Activated T-cell treated with anti-CD3 and anti-CD28 coated beads for 24 hours (primary cell): ENCODE measurements around the gene ELP5.

Source experiments
- DNase-seq: peaks from one replicate; pipeline ENCODE4 v3.0.0-alpha.2; 2020; ENCODE audit warnings: low read depth

The ELP5 gene

DNA sequence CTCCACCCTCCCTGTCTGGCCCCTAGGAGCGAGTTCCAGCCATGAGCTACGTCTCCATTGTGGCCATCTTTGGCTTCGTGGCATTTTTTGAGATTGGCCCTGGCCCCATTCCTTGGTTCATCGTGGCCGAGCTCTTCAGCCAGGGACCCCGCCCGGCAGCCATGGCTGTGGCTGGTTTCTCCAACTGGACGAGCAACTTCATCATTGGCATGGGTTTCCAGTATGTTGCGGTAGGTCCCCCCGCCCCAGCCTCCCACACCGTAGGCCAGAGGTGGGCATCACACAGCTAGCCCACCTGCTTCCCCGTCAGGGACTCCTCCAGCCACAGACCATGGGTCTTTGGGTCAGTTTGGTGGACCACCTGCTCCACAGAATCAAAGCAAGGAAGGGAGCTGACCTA is 33.7 kb downstream of the ELP5 start:
- no peak for DNase-seq

DNA sequence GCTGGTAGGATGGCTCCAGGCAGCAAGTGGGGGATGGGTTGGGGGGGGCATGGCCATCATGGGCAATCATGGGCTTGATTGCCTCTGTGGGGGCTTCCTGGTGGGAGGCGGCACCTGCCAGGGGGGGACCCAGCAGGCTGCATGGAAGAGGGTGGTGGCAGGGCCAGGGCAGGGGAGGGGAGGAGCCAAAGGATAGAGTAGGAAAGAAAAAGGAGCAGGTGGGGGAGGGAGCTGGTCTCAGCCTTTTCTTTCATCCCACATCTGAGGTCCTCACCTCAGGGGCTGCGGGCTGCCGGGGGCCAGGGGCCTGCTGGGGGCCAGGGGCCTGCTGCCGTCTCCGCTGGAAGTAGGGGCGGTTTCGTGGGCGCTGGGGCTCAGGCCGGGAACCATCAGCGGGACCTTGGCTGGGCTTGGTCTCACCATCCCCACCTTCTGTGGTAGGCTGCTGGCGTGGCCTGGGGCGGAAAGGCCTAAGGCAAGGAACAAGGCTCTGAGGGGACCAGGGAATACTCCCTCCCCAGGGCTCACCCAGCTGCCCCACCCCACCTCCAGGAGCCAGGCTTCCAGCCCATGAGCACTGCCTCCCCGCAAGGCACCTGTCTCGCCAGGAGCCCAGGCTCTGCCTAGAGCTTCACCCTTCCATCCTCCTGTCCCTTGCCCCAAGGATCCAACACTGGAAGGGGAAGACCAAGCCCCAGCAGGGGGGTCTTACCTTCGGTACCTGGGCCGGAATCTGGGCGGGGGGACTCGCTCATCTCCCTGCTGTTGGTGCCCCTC is 37.4 kb downstream of the ELP5 start:
- no peak for DNase-seq

DNA sequence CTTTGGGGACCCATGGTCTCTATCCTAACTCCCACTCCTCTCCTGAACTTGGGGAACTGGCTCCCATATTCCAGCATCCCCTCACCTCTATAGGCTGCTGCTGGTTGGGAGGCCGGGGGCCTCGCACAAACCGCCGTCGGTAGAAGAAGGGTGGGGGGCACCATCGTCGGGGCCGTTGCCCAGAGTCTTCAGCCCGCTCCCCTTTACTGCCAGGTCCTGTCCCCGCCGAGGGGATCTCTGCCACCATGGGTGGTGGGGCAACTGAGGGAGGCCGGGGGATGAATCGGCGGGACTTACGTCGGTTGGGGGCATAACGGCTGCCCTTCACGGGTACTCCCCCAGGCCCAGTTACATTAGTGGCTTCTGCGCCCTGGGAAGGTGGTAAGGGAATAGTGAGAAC is 38.2 kb downstream of the ELP5 start:
- no peak for DNase-seq

DNA sequence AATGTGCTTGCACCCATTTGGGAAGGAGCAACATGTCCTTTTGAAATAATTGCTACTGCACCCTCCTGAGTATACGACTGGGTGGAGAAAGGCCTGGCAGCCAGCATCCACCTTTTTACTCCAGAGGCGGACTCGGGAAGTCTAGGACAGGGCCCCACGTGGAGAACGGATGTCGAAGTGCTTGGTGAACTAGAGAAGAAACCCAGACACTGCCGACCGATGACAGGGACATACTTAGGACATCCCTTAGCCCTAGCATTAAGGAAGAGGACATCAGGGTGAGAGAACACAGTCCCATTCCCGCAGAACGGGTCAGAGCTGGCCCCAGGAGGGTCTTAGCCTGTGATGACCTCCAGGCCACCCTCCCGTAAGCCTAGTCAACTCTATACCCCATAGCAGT is 38.7 kb downstream of the ELP5 start:
- no peak for DNase-seq

DNA sequence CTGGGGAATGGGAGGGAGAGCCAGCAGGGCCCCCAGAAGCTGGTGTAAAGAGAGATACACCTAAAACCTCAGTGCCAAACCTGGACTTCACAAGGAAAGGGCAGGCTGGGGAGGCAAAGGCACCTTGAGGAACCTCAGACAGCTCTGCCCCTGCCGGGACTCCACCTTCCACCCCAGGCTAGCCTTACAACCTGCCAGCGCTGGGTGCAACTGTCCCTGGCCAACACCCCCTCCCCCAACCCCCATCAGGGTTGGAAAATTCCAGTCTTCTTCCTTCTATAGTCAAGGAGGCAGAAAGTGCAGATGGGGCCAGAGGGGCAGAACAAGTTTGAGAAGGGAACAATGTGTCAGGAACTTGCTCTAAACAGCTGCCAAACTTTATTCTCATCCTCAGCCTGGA is 40.2 kb downstream of the ELP5 start:
- no peak for DNase-seq

DNA sequence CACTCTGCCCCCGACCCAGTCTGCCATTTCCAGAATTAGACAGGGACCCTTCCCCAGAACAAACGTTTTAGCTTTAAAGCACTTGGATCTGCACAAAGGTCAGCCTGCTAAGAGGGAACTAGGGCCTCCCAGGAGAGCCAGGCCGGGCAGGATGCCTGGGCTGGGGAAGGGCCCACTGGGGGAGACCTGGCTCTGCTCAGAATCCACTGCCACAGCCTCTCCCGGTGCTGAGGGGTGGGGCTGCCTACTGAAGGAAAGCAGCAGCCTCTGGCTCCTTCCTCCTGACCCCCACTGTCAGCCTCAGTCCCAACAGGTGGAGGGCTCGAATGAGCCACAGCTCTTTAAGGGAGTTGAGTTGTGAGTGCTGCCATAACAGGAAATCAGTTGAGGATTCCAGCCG is 40.7 kb downstream of the ELP5 start:
- no peak for DNase-seq

DNA sequence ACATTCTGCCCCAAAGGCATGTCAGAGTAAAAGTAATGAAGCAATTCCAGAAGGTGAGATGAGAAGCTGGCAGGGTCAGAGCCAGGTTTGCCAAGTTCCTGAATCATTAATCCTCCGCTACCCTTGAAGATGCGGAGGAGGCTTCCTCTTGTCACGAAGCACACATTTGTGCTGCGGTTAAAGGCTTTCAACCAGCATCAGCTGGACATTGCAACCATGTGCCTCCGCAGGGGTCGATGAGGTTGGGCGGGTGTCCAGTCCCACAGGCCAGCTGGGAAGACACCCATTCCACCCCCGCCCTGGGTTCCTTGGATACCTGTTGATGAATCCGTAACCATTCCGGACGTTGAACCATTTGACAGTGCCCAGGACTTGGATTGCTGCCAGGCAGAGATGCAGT is 41.1 kb downstream of the ELP5 start:
- no peak for DNase-seq

DNA sequence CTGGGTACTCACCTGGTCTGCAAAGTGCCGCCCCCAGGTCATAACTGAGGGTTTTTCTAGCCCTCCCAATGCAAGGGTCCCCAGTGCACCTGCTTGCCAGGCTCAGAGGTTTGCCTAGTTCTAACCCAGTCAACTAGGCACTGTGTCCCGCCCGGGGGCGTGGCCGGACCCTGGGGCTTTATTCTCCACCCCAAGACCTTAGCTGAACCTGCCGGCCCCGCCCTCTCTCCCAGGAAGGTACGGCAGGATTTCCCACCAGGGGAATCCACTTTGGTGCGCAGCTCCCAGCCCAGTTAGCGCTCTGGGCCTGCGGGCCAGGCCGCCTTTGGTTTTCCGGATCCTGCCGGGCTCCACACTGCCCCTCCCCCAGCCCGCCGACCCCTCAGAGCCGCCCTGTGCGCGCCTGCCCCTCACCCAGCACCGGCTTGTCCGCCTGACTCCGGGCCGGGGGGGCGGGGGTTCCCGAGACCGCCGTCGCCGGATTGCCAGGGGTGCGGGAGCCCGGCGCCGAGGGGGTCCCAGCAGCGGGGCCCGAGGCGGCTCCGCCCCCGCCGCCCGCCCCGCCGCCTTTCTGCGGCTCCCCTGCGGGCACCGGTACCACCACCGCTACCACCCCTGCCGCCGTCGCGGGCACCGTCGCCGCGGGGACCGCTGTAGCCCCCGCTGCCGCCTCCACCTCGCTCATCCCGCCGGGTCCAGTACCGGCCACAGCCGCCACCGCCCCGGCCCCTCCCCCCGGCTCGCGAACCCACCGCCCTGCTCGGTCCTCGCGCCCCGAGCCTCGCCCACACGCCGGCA is 42.0 kb downstream of the ELP5 start:
- DNase-seq: no peak

DNA sequence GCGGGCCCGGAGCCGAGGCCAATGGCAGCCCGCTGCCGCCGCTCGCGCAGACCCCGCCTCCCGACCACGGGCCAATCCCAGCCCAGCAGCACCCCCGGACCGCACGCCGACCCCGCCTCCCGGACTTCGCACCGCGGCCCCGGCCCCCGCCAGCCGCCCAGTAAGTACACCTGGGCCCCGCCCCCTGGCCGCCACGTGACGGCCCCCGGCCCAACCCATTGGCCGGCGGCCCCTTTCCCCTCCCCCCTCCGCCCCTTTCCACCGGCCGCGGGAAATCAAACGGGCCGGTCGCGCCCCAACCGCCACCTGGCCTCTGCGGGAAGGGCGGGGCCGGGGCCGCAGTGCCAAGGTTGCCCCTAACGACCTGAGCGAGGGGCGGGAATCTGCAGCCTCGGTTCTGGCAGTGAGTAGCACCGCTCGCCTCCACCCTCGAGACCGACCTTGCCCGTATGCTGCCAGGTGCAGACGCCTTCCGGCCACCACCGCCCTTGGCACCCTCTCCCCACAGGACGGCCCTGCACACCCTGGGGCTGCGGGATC is 42.7 kb downstream of the ELP5 start, which contains the start of gene YBX2:
Gene YBX2, minus strand, starts transcription at position 26 of the 540 bp plus-strand sequence. CDS start 139 bp downstream, outside the sequence.
- DNase-seq: peak; percentile 47

DNA sequence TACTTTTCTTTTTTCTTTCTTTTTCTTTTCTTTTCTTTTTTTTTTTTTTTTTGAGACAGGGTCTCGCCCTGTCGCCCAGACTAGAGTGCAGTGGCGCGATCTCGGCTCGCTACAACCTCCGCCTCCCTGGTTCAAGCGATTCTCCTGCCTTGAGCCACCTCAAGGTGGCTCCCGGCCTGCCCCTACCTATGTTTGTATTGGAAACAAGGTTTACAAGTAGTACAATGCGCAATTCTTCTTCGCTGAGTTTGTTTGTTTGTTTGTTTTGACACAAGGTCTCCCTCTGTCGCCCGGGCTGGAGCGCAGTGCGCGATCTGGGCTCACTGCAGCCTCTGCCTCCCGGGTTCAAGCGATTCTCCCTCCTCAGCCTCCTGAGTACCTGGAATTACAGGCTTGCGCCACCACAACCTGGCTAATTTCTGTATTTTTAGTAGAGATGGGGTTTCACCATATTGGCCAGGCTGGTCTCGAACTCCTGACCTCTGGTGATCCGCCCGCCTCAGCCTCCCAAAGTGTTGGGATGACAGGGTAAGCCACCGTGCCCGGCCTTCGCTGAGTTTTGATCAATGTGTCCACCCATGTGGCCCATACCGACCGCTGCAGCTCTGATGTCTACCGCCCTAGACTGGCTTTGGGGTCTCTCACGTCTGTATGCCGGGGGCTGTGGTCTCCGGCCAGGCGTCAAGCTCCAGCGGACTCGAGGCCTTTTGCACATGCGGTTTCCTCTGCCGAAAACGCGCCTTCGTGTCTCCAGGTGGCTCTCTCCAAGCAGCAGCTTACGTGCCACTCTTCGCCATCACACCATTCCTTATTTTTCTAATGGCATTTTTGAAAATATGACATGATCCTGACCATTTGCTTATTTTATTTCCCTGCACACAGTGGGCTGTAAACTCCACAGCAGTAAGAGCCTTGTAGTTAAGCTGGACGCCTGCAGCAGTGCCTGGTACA is 43.5 kb downstream of the ELP5 start:
- DNase-seq: no peak

DNA sequence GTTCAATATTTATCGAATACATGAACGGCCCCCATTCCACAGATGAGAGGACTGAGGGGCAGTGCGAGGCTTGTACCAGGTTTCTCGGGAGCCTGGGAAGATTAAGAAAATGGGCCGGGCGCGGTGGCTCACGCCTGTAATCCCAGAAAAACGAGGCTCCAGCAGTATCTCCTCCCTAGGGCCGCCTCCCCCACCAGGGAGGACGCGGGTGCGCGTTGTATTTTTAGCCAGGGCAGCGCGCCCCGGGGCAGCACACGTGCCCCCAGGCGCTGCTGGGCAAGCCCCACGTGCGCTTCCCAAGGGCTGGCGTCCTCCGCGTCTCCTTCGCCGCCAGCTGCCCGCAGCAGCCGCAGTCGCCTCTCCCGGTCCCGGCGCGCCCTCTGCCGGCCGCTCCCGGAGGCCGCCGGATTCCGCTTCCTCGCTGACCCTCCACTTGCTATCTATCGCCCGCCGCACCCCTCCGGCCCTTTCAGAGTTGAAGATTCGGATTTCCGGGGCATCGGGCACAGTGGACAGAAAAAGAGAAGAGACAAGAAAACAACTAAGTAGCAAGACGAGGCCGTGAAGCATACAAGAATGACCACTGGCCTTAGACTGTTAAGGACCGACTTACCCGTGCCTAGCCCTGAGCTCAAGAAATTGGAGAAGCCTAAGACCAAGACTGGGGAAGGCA is 44.3 kb downstream of the ELP5 start:
- DNase-seq: peak; percentile 56

DNA sequence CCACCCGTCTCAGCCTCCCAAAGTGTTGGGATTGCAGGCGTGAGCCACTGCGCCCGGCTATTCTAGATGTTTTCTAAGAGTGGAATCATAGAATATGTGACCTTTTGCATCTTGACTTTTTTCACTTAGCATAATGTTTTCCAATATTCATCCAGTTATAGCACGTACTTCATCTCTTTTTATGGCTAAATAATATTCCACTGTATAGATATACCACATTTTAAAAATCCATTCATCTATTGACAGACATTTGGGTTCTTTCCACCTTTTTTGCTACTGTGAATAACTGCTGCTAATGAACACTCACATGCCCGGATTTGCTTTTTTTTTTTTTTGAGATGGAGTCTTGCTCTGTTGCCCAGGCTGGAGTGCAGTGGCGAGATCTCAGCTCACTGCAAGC is 52.2 kb downstream of the ELP5 start:
- no peak for DNase-seq

DNA sequence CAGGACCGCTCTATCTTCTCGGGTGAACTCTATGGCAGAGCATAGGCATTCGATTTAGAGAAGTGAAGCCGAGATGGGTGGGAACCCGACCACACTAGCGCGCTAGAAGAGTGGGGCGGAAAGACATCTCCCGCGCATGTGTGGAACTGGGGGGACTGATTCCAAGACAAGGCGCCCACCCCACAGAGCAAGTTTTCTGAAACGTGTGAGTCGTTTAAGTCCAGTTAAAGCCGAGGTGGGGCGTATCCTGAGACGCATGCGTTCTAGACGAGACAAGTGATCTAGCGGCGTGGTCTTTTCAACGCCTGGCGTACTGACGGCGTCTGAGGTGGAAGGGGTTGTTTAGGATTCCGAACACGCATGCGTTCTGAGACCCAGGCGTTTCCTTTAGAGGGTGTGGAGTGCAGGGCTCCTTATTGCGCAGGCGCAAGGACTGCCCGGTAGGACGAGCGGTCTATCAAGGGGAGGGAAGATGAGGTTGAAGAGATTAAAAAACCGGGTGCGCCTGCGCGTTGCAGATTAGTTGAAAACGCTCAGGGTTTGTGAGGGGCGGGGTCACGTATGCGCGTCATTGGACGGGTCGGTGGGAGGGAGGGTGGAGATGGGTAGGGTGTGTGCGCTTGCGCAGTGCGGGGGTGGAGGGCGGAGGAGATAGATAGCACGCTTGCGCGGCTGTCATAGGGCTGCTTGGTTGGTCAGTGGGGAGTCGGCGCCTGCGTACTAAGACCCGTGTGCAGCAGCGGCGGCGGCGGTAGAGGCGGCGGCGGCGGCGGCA is 55.1 kb downstream of the ELP5 start, which contains the start of gene EIF5A:
Gene EIF5A, plus strand, starts transcription at position 718 of the 775 bp plus-strand sequence. CDS start 2,008 bp downstream, outside the sequence.
- peak; percentile 100 for DNase-seq

DNA sequence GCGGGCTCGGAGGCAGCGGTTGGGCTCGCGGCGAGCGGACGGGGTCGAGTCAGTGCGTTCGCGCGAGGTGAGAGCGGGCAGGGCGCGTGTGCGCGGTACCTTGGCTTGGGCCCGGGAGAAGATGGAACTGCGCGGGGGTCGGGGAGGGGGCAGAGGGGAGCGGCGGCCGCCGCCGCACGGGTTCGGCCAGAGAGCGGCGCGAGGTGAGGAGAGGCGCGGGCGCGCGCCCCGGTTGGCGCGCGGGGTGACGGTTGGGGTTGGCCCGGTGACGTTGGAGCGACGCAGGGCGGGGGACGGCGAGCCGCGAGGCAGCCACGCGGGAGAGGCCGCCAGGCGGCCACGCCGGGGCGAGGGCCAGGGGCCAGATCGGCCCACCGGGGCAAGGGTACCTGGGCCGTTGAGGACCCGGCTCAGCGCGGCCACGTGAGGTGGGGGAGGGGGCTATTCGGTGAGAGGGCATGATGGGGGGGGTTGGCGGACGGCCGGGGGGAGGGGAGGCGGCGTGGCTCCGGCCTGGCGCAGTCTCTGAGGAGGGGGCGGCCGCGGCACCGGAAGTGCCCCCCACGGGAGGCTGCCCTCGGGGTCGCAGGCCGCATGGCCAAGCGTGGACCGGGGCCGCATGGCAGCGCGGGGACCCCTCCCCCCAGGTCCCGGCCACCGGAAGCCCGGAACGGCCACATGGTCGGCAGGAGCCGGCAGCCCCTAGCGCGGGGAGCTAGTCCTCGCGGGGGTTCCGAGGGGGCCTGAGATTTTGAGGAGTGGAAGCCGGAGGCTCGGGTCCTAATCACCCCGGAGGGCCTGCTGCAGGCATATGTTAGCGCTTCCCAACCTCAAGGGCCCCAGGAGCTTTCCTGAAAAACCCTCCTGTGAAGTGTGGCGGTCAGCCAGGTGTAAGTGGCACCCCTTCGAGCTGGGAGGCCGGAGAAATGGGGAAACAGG is 55.9 kb downstream of the ELP5 start:
- no peak for DNase-seq

DNA sequence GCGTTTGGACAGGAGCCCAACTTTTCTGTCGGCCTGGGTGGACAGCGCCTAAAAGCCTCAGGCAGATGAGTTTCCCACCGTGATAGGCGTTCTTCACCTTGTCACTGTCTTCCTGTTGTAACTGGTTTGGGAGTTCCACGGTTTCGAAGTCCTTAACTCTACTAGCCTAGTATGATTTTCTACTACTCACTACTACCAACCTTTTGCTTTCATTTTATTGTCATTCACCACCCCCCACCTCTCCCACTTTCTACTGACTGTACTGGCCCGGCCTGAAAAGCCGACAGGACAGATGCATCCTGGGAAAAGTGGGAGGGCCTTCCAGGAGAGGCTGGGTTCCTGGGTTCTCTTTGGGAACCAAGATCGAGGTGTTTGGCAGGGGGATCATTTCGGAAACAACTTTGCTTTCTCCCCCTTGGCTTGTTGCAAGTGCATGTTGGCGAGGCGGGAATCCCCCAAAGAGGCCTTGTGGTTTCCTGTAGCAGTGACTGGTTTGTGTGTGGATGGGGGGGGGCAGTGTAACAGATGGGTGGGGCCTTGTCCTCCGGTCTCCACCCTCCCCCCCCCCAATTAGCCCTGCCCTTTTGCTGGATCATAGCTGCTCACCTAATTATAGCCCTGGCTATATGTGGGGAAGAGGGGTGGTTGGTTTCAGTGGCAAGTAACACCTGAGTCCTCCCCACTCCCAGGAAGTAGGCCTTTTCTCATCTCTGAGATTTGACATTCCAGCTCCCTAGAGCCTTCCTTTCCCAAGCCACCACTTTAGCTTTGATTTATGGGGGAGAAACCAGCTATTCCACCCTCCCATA is 56.8 kb downstream of the ELP5 start:
- DNase-seq: peak; percentile 81
